DND-41 (cell line): ENCODE results near the gene PIAS2.

Experiments used
- ATAC-seq: fragments of 200-7000 bp; cut with Tn5 transposase; 3 replicates; pipeline ENCODE4 v1.9.1; 2021; ENCODE audit warnings: low read depth; ENCODE audit not compliant: insufficient read depth
- DNase-seq: peaks from one replicate; pipeline ENCODE4 v3.0.0-alpha.2; 2020
- H2AFZ ChIP-seq: 2 replicates; pipeline ENCODE4 v1.6.0; 2012; ENCODE audit warnings: low read depth, low read length
- H3K27ac ChIP-seq: 2 replicates; pipeline ENCODE4 v1.5.1; 2012; ENCODE audit warnings: low read length, inconsistent platforms
- H3K27me3 ChIP-seq: fragments of 200-600 bp; sonication (generic); 2 replicates; pipeline ENCODE4 v1.6.0; 2012; ENCODE audit warnings: low read length, mild to moderate bottlenecking, inconsistent platforms; ENCODE audit not compliant: insufficient read depth, poor library complexity
- H3K36me3 ChIP-seq: 2 replicates; pipeline ENCODE4 v1.5.1; 2012; ENCODE audit warnings: low read length, inconsistent platforms; ENCODE audit not compliant: insufficient read depth
- H3K4me1 ChIP-seq: 2 replicates; pipeline ENCODE4 v1.5.1; 2012; ENCODE audit warnings: mild to moderate bottlenecking, low read length; ENCODE audit not compliant: insufficient read depth
- H3K4me2 ChIP-seq: 2 replicates; pipeline ENCODE4 v1.6.0; 2012; ENCODE audit warnings: mild to moderate bottlenecking, moderate library complexity, low read length, inconsistent platforms; ENCODE audit not compliant: insufficient read depth
- H3K4me3 ChIP-seq, 2 experiments: fragments of 200-600 bp in 1 of 2; shearing (Covaris generic) in 1 of 2; 2 replicates each; pipeline ENCODE4 v1.5.1; 2012 to 2016; ENCODE audit warnings: inconsistent platforms in 2 of 2, low read length in 2 of 2, mild to moderate bottlenecking in 2 of 2, low read depth in 1 of 2, moderate library complexity in 1 of 2
- H3K79me2 ChIP-seq: 2 replicates; pipeline ENCODE4 v1.6.0; 2012; ENCODE audit warnings: low read length, inconsistent platforms; ENCODE audit not compliant: insufficient read depth
- H3K9ac ChIP-seq: 2 replicates; pipeline ENCODE4 v1.6.0; 2012; ENCODE audit warnings: low read depth, mild to moderate bottlenecking, inconsistent platforms, low read length, moderate library complexity
- H3K9me3 ChIP-seq: 2 replicates; pipeline ENCODE4 v1.5.1; 2012; ENCODE audit warnings: low read length, moderate library complexity, mild to moderate bottlenecking, inconsistent platforms; ENCODE audit not compliant: insufficient read depth, severe bottlenecking
- H4K20me1 ChIP-seq: 2 replicates; pipeline ENCODE4 v1.6.0; 2012; ENCODE audit warnings: low read length; ENCODE audit not compliant: insufficient read depth
- EZH2 ChIP-seq: IDR thresholded peaks from 3 replicates; pipeline ENCODE4 v1.6.1; 2012; ENCODE audit warnings: borderline replicate concordance, low read depth, mild to moderate bottlenecking, moderate library complexity, low read length, inconsistent platforms; ENCODE audit not compliant: severe bottlenecking
- TF ChIP-seq, protein P1 (sequence below): IDR thresholded peaks from 2 replicates; pipeline ENCODE4 v1.5.1; 2012; ENCODE audit warnings: borderline replicate concordance, low read length, moderate library complexity, mild to moderate bottlenecking; ENCODE audit not compliant: poor library complexity, severe bottlenecking; ENCODE audit errors: extremely low read depth

The PIAS2 gene

GRCh38 chr18:46939337-46939963 lies 22.1 kb upstream of the PIAS2 start:
- Histone ChIP-seq H3K36me3 (no peaks in the 10 kb centered on the region), H3K4me2 (no peak overlapping the region), H3K27me3 (no peaks in the 10 kb centered on the region), H3K4me1 (no peaks in the 10 kb centered on the region), H3K79me2 (no peaks in the 10 kb centered on the region), H3K9ac (no peak overlapping the region), H4K20me1 (no peaks in the 10 kb centered on the region), H3K4me3 (no peak overlapping the region), H3K9me3 (no peaks in the 10 kb centered on the region), H3K27ac (no peak overlapping the region), H2AFZ (no peak overlapping the region)
- ATAC-seq (no peak; the same call in 2 of the 3 replicates), DNase-seq (no peak)
- no peak for TF ChIP-seq EZH2
- TF ChIP-seq, protein P1, sequence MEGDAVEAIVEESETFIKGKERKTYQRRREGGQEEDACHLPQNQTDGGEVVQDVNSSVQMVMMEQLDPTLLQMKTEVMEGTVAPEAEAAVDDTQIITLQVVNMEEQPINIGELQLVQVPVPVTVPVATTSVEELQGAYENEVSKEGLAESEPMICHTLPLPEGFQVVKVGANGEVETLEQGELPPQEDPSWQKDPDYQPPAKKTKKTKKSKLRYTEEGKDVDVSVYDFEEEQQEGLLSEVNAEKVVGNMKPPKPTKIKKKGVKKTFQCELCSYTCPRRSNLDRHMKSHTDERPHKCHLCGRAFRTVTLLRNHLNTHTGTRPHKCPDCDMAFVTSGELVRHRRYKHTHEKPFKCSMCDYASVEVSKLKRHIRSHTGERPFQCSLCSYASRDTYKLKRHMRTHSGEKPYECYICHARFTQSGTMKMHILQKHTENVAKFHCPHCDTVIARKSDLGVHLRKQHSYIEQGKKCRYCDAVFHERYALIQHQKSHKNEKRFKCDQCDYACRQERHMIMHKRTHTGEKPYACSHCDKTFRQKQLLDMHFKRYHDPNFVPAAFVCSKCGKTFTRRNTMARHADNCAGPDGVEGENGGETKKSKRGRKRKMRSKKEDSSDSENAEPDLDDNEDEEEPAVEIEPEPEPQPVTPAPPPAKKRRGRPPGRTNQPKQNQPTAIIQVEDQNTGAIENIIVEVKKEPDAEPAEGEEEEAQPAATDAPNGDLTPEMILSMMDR, result no peak

- Histone ChIP-seq H2AFZ (no peak overlapping the region), H3K4me2 (no peak overlapping the region), H3K27ac (no peak overlapping the region), H4K20me1 (no peaks in the 10 kb centered on the region), H3K4me3 (no peak overlapping the region), H3K9ac (no peak overlapping the region), H3K36me3 (no peaks in the 10 kb centered on the region), H3K9me3 (no peaks in the 10 kb centered on the region), H3K79me2 (peaks cover 13% of the 10 kb centered on the region), H3K4me1 (peaks cover 22% of the 10 kb centered on the region), H3K27me3 (no peaks in the 10 kb centered on the region)
- no peak for DNase-seq
- TF ChIP-seq, protein P1, result no peak
- no peak for TF ChIP-seq EZH2
- no peak for ATAC-seq
Observed at GRCh38 chr18:46920653-46921052, 3.3 kb upstream of the PIAS2 start.

DNA sequence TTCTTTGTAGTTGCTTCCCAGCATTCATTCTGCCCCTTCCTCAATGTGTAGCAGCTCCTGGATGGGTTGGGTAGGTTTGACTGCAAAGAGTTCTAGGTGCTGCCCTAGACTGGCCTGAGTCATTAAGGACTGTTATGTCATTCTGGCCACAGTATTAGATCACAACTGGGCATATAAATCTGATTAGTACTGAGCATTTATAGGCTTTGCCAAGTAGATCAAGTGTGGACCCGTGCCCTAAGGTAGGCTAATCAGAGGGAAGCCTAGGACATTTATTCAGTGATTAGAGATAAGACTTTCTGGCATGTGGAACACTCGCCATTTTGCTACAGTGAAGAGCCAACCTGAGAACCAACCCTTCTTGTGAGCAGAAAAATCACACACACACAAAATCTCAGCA lies 2.8 kb upstream of the PIAS2 start:
- no peak for TF ChIP-seq EZH2
- TF ChIP-seq, protein P1, result no peak
- ATAC-seq, result no peak
- Histone ChIP-seq H3K9ac (no peak overlapping the region), H4K20me1 (peaks cover 4% of the 10 kb centered on the region; the same call in 1 of the 2 replicates), H3K9me3 (no peaks in the 10 kb centered on the region), H3K4me1 (peaks cover 28% of the 10 kb centered on the region), H3K27me3 (no peaks in the 10 kb centered on the region), H3K79me2 (peaks cover 18% of the 10 kb centered on the region), H3K27ac (no peak overlapping the region), H3K4me3 (no peak overlapping the region), H2AFZ (no peak overlapping the region), H3K4me2 (no peak overlapping the region), H3K36me3 (no peaks in the 10 kb centered on the region)
- no peak for DNase-seq
